ENCODE data around the gene TSC22D2.

- TF ChIP-seq, protein P1, sequence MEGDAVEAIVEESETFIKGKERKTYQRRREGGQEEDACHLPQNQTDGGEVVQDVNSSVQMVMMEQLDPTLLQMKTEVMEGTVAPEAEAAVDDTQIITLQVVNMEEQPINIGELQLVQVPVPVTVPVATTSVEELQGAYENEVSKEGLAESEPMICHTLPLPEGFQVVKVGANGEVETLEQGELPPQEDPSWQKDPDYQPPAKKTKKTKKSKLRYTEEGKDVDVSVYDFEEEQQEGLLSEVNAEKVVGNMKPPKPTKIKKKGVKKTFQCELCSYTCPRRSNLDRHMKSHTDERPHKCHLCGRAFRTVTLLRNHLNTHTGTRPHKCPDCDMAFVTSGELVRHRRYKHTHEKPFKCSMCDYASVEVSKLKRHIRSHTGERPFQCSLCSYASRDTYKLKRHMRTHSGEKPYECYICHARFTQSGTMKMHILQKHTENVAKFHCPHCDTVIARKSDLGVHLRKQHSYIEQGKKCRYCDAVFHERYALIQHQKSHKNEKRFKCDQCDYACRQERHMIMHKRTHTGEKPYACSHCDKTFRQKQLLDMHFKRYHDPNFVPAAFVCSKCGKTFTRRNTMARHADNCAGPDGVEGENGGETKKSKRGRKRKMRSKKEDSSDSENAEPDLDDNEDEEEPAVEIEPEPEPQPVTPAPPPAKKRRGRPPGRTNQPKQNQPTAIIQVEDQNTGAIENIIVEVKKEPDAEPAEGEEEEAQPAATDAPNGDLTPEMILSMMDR (IDR thresholded peaks at IDR 0.05) = no peak
- TF ChIP-seq POLR2A (IDR thresholded peaks at IDR 0.05) = no peak
Measured at GRCh38 chr3:150409125-150409511, 1.0 kb downstream of the TSC22D2 start.

Measured in thyroid gland (tissue), 4 donors.